ENCODE data around the gene MID1.

- TF ChIP-seq CTCF (conservative IDR thresholded peaks at IDR 0.05) (no peak), EZH2 (IDR thresholded peaks at IDR 0.05; ENCODE audit: low read depth) (no peak)
Measured at GRCh38 chrX:10398215-10398614, 222.2 kb downstream of the MID1 start.

All from PC-9 (cell line).